Ureter (tissue), 1 donor: ENCODE measurements around the gene SCLT1. TPM values are rescaled to one million over a fixed set of nuclear protein-coding genes. Genes with fewer than 3 reads are reported as not detected.

Experiments
- DNase-seq: peaks from one replicate; pipeline ENCODE4 v3.0.0-alpha.2; 2020; ENCODE audit warnings: low spot score
- total RNA-seq: library from RNA; stranded (reverse); gene quantifications from one replicate; pipeline ENCODE4 v1.2.4, GENCODE V29; 2023
- donor health status: DM: yes; HTN: yes; CAD: no.

Gene SCLT1
- total RNA-seq, 1 donor from 2014 or later = 21.7 TPM

GRCh38 chr4:128957459-128957858, 135.9 kb downstream of the SCLT1 start:
- no peak for DNase-seq

- DNase-seq = no peak
Observed at GRCh38 chr4:128955751-128956150, 137.6 kb downstream of the SCLT1 start.

- DNase-seq = no peak
Observed at GRCh38 chr4:128954941-128955340, 138.4 kb downstream of the SCLT1 start.

DNA sequence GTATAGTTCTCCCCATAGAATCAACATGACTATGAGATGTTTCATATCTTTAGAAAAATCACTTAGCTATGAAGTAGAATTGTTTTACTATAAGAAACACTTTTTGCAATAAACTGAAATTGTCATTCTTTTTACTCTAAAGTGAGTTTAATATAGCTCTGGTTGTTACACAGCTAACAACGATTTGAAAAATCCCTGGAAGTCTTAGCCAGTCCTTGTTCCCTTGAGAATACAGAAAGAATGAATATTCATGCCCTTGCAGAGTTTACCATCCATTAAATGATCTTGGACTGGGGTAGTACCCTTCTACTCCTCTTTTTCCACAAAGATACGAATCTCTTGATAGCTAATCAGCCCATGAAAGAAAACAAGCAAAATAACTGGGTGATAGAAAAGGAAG, 142.0 kb downstream of the SCLT1 start:
- no peak for DNase-seq

DNA sequence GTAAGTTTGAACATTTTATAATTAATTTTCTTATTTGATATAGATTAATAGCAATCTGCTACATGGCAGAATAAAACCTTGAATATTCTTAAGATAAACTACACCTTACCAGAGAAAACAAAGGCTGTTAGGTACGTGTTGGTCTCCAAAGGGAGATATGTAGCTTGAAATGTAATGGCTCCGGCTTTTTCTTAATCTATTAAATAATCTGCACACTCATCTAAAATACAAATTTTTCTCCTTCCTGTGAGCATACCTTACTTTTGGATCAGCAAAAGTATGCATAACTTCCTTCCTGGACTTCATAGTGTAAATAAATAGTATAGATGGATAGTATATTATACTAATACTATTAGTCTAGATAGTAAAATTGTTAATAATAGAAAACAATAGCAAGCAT, 142.5 kb downstream of the SCLT1 start:
- no peak for DNase-seq

DNA sequence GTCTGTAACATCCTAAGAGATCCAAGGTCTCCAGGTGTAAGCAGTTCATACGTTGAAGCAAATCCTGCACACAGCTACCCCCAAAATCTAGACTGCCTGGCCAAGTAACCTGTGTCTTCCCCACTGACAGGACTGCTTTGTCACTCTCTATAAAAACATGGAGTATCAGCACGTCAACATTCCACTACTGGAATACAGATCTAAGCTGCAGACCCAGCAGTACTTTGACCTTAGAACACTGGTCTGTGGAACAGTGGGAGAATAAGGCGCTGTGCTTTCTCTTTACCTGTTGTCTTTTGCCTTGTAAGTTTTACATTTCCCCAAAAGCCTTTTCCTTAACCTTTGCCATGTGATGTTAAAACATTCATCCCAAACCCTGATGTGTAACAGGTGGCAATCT, 146.4 kb downstream of the SCLT1 start:
- no peak for DNase-seq

DNA sequence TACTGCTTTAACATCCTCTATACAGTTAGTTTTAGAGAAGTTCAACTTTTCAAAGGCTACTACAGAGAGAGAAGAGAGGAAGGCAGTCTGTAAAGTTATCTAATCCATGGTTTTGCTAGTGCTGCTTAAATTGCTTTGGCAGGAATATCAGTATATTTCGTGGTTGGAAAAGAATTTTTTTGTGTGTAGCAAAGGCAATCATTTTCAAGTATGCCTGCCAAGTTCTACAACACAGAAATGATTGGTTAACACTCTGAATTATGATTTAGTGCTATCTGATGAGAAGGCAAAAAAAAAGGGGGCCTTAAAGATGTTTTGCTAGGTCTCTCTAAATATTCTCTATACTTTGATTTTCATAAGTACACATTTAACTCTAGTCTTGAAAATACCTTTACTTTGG, 150.7 kb downstream of the SCLT1 start:
- no peak for DNase-seq

- no peak for DNase-seq
Observed at GRCh38 chr4:128940971-128941370, 152.4 kb downstream of the SCLT1 start.

DNA sequence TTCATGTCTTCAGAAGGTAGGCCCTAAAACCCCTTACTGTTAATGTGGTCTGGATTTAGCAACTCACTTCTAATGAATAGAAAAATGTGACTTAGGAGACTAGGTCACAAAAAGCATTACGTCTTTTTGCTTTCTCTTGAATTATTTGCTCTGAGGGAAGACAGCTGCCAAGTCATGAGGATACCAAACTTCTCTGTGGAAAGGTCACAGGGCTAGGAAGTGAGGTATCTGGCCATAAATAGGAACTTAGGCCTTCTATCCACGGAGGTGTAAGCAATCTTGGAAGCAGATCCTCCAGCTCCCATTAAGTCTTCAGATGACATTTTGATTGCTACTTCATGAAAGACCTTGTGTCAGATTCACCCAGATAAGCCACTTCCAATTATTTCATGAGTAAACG, 163.3 kb downstream of the SCLT1 start:
- DNase-seq = no peak

GRCh38 chr4:128924951-128925350, 168.4 kb downstream of the SCLT1 start:
- no peak for DNase-seq

DNA sequence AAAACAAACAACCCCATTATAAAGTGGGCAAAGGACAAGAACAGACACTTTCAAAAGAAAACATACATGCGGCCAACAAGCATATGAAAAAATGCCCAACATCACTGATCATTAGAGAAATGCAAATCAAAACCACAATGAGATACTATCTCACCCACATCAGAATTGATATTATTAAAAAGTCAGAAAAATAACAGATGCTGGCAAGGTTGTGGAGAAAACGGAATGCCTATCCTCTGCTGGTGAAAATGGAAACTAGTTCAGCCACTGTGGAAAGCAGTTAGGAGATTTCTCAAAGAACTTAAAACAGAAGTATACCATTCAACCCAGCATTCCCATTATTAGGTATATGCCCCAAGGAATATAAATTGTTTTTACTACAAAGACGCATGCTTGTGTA, 171.4 kb downstream of the SCLT1 start:
- DNase-seq = no peak

DNA sequence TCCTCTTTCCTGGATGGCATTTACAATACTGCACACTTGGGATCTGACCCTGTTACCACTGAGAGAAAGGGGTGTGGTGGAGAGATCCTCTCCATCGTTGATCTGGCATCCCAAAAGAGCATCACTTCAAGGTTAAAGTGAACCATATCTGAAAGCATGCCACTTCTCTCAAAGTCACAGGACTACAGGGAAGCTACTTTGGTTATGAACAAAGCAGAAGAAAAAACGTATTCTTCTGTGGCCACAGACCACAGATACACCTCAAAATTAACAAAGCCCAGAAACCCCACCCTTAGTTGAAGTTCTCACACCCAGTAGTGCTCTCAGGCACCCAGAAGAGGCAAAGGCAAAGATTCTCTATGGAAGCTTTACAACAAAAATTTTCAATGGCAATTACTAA, 175.6 kb downstream of the SCLT1 start:
- DNase-seq = no peak

DNA sequence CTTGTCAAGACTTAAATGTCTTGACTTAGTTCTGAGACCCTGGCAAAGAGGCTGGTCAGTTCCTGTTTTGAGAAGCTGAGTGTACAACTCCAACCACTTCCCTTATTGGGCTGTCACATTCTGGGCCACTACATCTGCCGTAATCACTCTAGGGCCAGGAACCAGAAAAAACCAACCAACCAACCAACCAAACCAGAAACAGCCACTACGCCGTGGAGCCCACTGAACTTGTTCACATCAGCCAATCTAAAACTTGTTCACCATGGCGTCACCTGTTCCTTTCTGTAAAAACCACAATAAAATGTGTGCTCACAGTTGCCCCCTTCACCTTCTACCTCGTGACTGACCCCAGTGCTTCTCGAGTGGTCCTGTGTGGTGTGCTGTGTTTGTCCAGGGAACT, 176.5 kb downstream of the SCLT1 start:
- peak; percentile 43 for DNase-seq

GRCh38 chr4:128915544-128915943, 177.8 kb downstream of the SCLT1 start:
- no peak for DNase-seq

DNA sequence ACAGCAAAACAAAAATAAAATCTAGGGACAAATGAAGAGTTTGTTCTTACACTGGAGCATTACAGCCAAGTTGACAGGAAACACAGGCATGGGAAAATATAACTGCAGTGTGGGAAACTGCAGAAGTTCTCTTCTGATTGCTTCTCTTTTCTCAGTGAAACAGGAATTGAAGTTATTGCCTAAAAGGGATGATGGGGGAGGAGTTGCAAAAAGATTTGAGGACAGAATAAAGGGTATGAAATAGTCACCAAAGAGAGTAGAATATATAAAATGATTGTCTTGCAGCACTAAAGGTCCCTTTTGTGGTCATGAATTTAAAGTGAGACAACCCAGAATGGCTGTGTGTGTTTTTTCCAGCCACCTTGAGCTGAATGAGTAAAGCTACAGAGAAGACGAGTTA, 180.1 kb downstream of the SCLT1 start:
- DNase-seq = no peak

DNA sequence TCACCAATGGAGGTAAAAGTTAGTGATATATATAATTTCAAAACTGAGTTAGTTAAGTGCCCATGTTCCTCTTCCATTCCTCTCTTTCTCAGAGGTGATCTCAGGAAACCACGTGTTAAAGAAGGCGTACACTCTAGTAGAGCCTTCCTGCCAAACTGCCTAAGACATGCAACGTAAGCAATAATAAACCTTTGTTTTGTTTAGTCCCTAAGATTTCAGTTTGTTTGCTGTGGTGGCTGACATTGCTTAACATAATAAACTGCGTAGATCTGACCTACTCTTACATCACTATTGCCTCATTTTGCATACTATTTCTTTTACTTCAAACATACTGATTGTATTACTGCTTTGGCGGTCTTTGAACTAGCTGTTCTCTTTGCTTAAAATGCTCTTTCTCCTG, 184.6 kb downstream of the SCLT1 start:
- DNase-seq = no peak

- no peak for DNase-seq
Observed at GRCh38 chr4:128907981-128908380, 185.4 kb downstream of the SCLT1 start.

- no peak for DNase-seq
Observed at GRCh38 chr4:128906581-128906980, 186.8 kb downstream of the SCLT1 start.

GRCh38 chr4:128904821-128905220, 188.5 kb downstream of the SCLT1 start:
- DNase-seq = no peak

- DNase-seq = no peak
Observed at GRCh38 chr4:128880662-128881061, 212.7 kb downstream of the SCLT1 start.

GRCh38 chr4:128879971-128880370, 213.4 kb downstream of the SCLT1 start:
- DNase-seq = no peak

DNA sequence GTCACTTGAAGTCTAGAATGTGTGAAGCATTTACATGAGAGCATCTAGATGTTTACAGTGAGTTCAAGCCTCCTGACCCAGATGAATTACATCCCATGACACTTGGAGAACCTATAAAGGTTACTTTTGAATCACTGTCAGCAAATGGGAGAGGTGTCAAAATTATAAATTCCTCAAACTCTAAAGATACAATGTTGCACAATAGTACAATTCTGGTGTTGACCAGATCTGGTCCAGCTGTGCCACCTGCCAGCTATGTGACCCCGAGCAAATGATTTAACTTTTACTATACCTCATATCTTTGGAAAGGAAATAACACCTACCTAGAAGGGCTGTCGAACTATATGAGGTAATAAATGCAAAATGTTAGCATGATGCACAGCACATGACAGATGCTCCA, 214.1 kb downstream of the SCLT1 start:
- DNase-seq = no peak

DNA sequence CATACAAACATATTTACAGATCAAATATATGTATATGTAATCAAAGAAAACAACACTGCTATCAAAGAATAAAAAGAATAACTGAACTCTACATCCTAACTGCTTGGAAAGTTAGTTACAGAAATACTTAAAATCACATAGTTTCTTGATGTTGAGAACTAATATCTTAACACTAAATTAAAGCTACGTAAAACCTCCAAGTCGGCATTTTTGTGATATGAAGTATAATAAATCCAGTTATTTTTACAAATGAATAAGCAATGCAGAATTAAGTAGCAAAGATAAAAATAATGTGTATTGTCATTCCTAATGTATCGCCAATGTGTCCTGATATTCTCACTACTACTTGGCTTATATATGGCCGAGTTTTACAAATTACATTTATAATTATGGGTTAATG, 215.4 kb downstream of the SCLT1 start:
- DNase-seq = no peak

DNA sequence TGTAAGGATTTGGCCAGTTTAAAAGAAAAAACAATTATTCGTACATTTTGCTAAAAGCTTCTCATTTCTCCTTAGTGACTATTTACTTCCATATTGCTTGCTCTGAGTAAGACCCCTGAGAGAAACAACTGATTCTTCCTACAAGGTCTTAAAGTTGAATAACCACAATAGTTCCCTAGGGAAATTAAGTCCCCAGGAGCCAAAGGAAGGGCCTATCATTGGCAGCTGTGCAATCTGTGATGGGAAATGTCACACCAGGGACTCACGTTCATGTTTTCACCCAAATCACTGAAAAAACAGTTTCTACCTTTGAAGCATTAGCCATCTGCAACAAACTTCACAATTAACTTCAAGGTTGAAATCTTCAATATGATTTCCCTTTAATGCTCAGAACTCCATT, 217.1 kb downstream of the SCLT1 start:
- no peak for DNase-seq

DNA sequence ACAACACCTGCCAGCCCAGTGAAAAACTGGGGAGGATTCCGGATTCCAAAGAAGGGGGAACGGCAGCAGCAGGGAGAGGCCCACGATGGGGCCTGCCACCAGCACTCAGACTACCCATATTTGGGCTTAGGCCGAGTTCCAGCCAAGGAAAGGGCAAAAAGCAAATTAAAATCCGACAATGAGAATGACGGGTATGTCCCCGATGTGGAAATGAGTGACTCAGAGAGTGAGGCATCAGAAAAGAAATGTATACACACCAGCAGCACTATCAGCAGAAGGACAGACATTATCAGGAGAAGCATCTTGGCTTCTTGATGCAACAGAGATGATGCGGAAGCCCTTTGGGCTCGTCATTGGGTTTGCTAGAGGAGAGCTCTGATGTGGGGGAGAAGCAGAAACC, 221.4 kb downstream of the SCLT1 start:
- DNase-seq = no peak
